DMS114 treated with DMSO at 0.1 percent for 48 hours (cell line): Measurements from ENCODE around the gene SMIM1.

Source experiments
- DNase-seq: peaks from one replicate; lab custom pipeline; 2025; ENCODE audit not compliant: unreplicated experiment; lab: John Stamatoyannopoulos, UW

SMIM1 gene

GRCh38 chr1:3817821-3818597 is 45.5 kb downstream of the SMIM1 start:
- no peak for DNase-seq

GRCh38 chr1:3819771-3820200 is 47.2 kb downstream of the SMIM1 start:
- DNase-seq, result no peak

- DNase-seq, result no peak
These were observed 47.8 kb downstream of the SMIM1 start for GRCh38 chr1:3820316-3820715.

- DNase-seq, result no peak
These were observed 48.5 kb downstream of the SMIM1 start for GRCh38 chr1:3821004-3821403.

GRCh38 chr1:3821447-3821846 is 48.9 kb downstream of the SMIM1 start:
- DNase-seq, result no peak

- no peak for DNase-seq
These were observed 49.4 kb downstream of the SMIM1 start for GRCh38 chr1:3821908-3822307.

- no peak for DNase-seq
These were observed 49.9 kb downstream of the SMIM1 start for GRCh38 chr1:3822421-3822820.

GRCh38 chr1:3824650-3825049 is 52.1 kb downstream of the SMIM1 start:
- DNase-seq, result no peak

GRCh38 chr1:3825356-3825755 is 52.8 kb downstream of the SMIM1 start:
- DNase-seq, result no peak
